Measurements from ENCODE around the gene SNX30. TPM values are rescaled to one million over a fixed set of nuclear protein-coding genes. Genes with fewer than 3 reads are reported as not detected.

Gene SNX30
- total RNA-seq, 1 donor from 2014 or later, result 7.9 TPM

DNA sequence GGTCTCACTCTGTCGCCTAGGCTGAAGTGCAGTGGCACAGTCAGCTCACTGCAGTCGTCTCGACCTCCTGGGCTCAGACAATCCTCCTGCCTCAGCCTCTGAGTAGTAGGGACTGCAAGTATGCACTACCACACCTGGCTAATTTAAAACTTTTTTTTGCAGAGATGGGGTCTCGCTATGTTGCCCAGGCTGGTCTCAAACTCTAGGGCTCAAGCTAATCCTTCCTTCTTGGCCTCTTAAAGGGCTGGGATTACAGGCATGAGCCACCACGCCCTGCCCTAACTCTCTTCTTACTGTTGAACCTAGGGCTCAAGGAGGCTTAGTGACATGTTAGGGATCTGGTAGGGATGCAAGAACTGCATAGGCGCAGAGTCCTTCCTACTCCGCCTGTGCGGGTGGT, 65.3 kb downstream of the SNX30 start:
- intact Hi-C loops (cut with DNase I), result no loop called here
- Histone ChIP-seq H3K4me1 (peaks cover 4% of the 10 kb centered on the region), H3K4me3 (no peak overlapping the region), H3K27me3 (no peaks in the 10 kb centered on the region), H3K36me3 (peaks cover 0 to 4% of the 10 kb centered on the region in 2 donors), H3K9me3 (no peaks in the 10 kb centered on the region), H3K27ac (no peak overlapping the region)
- no peak for DNase-seq (ENCODE audit: extremely low spot score in 2 of 2)
- TF ChIP-seq POLR2A (IDR thresholded peaks at IDR 0.05), result no peak
- no peak for TF ChIP-seq POLR2AphosphoS5 (IDR thresholded peaks at IDR 0.05; ENCODE audit: insufficient read depth in 1 of 2, low read depth in 1 of 2)
- TF ChIP-seq, protein P1, sequence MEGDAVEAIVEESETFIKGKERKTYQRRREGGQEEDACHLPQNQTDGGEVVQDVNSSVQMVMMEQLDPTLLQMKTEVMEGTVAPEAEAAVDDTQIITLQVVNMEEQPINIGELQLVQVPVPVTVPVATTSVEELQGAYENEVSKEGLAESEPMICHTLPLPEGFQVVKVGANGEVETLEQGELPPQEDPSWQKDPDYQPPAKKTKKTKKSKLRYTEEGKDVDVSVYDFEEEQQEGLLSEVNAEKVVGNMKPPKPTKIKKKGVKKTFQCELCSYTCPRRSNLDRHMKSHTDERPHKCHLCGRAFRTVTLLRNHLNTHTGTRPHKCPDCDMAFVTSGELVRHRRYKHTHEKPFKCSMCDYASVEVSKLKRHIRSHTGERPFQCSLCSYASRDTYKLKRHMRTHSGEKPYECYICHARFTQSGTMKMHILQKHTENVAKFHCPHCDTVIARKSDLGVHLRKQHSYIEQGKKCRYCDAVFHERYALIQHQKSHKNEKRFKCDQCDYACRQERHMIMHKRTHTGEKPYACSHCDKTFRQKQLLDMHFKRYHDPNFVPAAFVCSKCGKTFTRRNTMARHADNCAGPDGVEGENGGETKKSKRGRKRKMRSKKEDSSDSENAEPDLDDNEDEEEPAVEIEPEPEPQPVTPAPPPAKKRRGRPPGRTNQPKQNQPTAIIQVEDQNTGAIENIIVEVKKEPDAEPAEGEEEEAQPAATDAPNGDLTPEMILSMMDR (IDR thresholded peaks at IDR 0.05), result no peak

DNA sequence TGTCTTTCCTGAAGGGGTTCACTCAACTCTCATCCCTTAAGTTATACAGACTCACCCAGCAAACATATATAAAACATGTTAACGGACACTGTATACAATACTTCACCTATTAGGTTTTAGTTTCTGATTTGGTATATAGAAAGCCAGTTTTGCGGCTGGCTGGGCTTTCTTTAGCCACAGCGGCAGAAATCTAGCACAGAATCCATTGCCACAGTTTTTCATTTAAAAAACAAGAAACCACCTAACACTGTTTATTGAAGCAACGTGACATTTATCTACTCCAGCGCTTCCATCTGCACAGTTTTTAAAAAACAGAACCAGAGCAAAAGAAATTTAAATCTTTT, 67.3 kb downstream of the SNX30 start:
- Histone ChIP-seq H3K4me1 (no peaks in the 10 kb centered on the region), H3K27ac (no peak overlapping the region), H3K9me3 (no peaks in the 10 kb centered on the region), H3K27me3 (no peaks in the 10 kb centered on the region), H3K4me3 (no peak overlapping the region), H3K36me3 (peaks cover 0 to 4% of the 10 kb centered on the region in 2 donors)
- intact Hi-C loops (cut with DNase I), result no loop called here
- TF ChIP-seq POLR2AphosphoS5 (IDR thresholded peaks at IDR 0.05; ENCODE audit: insufficient read depth in 1 of 2, low read depth in 1 of 2) (no peak), POLR2A (IDR thresholded peaks at IDR 0.05) (no peak)
- TF ChIP-seq, protein P1 (IDR thresholded peaks at IDR 0.05), result no peak
- DNase-seq (ENCODE audit: extremely low spot score in 2 of 2), result no peak

DNA sequence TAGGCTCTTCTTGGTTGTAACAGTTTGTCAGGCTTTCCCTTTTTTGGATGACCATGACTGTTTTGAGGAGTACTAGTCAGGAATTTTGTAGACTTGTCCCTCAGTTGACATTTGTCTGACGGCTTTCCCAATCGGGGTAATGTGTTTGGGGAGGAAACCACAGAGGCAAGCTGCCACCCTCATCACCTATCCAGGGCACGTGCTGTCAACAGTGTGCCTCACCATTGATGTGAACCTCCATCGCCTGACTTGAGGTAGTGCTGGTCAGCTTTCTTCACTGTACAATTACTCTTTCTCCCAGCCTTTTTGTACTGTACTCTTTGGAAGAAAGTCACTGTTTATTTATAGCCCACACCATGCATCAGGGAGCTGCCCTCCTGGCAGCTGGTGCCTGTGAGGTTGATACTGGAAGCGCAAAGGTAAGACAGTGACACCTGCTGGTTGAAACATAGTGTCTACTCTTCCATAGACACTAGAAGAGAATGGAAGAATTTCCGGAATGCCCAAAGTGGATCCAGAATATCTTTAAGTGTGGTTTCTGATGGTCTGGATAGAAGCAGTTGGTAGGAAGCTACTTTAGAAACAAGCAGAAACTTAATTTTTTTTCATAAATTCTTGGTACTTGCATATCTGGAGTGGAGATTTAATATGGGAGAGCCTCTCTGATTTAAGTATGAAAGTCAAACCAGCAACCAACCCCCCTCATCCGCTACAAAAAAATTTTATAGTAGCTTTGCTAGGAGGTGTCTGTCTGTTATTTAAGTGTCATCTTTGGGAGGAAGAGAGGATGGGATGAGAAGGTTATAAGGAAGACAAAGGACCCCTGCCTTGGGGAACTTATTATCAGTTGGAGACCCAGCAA, 69.3 kb downstream of the SNX30 start:
- Histone ChIP-seq H3K4me1 (no peaks in the 10 kb centered on the region), H3K27ac (no peak overlapping the region), H3K9me3 (no peaks in the 10 kb centered on the region), H3K27me3 (no peaks in the 10 kb centered on the region), H3K36me3 (peaks cover 0 to 4% of the 10 kb centered on the region in 2 donors), H3K4me3 (no peak overlapping the region)
- no peak for DNase-seq (ENCODE audit: extremely low spot score in 2 of 2)
- TF ChIP-seq POLR2A (IDR thresholded peaks at IDR 0.05) (no peak), POLR2AphosphoS5 (IDR thresholded peaks at IDR 0.05; ENCODE audit: insufficient read depth in 1 of 2, low read depth in 1 of 2) (no peak)
- TF ChIP-seq, protein P1 (IDR thresholded peaks at IDR 0.05), result peak; percentile 30 to 40 (median 40)
- intact Hi-C loops (cut with DNase I), result no loop called here

DNA sequence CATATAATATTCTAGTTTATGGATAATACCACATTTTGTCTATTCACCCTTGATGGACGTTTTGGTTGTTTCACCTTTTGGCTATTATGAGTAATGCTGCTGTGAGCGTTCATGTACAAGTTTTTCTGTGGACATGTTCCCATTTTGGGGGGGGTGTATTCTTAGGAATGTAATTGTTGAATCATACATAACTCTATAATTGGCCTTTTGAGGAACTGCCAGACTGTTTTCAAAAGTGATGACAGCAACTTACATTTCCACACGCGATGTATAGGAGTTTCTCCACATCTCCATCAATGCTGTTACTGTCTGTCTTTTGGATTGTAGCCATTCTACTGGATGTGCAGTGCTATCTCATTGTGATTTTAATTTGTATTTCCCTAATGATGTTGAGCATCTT, 70.3 kb downstream of the SNX30 start:
- peaks cover 0 to 4% of the 10 kb centered on the region in 2 donors for H3K36me3 ChIP-seq
- no peak overlapping the region for H3K4me3 ChIP-seq
- no peak overlapping the region for H3K27ac ChIP-seq
- TF ChIP-seq POLR2A (IDR thresholded peaks at IDR 0.05) (no peak), POLR2AphosphoS5 (IDR thresholded peaks at IDR 0.05; ENCODE audit: insufficient read depth in 1 of 2, low read depth in 1 of 2) (no peak)
- no peaks in the 10 kb centered on the region for H3K4me1 ChIP-seq
- intact Hi-C loops (cut with DNase I), result no loop called here
- DNase-seq (ENCODE audit: extremely low spot score in 2 of 2), result no peak
- no peaks in the 10 kb centered on the region for H3K9me3 ChIP-seq
- H3K27me3 ChIP-seq, result no peaks in the 10 kb centered on the region

DNA sequence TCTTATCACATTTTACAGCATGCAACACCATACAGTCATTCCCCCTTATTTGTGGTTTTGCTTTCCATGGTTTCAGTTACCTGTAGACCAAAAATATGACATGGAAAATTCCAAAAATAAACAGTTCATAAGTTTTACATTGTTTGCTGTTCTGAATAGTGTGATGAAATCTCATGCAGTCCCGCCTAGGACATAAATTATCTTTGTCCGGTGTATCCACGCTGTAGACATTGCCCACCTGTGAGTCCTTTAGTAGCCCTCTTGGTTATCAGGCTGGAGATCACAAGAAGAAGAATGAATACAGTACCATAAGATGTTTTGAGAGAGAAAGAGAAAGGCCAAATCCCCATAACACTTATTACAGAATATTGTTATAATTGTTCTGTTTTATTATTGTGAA, 72.1 kb downstream of the SNX30 start:
- DNase-seq (ENCODE audit: extremely low spot score in 2 of 2), result no peak
- intact Hi-C loops (cut with DNase I), result no loop called here
- Histone ChIP-seq H3K36me3 (peaks cover 0 to 4% of the 10 kb centered on the region in 2 donors), H3K27ac (no peak overlapping the region), H3K9me3 (no peaks in the 10 kb centered on the region), H3K4me1 (no peaks in the 10 kb centered on the region), H3K27me3 (no peaks in the 10 kb centered on the region), H3K4me3 (no peak overlapping the region)
- no peak for TF ChIP-seq POLR2AphosphoS5 (IDR thresholded peaks at IDR 0.05; ENCODE audit: insufficient read depth in 1 of 2, low read depth in 1 of 2)
- TF ChIP-seq POLR2A (IDR thresholded peaks at IDR 0.05), result no peak
- TF ChIP-seq, protein P1 (IDR thresholded peaks at IDR 0.05), result no peak

Data from vagina (tissue), 2 donors.